HFFc6 (cell line): ENCODE data around the gene PGLYRP1. TPM values are rescaled to one million over a fixed set of nuclear protein-coding genes. Genes with fewer than 3 reads are reported as not detected.

Source experiments
- DNase-seq: peaks from one replicate; pipeline ENCODE4 v3.0.0-alpha.2; 2018
- H3K27ac Mint-ChIP-seq: 2 replicates; pipeline ENCODE4 v1.8.0; 2020; ENCODE audit warnings: mild to moderate bottlenecking, mixed read lengths
- H3K27me3 Mint-ChIP-seq: 2 replicates; pipeline ENCODE4 v1.8.0; 2021; ENCODE audit warnings: mild to moderate bottlenecking, moderate library complexity, mixed read lengths; ENCODE audit not compliant: insufficient read depth
- H3K36me3 Mint-ChIP-seq: 2 replicates; pipeline ENCODE4 v1.8.0; 2021; ENCODE audit warnings: low read depth, mixed read lengths
- H3K4me1 Mint-ChIP-seq: 2 replicates; pipeline ENCODE4 v1.8.0; 2020; ENCODE audit warnings: low read depth, mixed read lengths
- H3K4me3 Mint-ChIP-seq: 2 replicates; pipeline ENCODE4 v1.8.0; 2020; ENCODE audit warnings: mild to moderate bottlenecking, moderate library complexity, mixed read lengths
- H3K9me3 Mint-ChIP-seq: 2 replicates; pipeline ENCODE4 v1.8.0; 2020; ENCODE audit warnings: mild to moderate bottlenecking, mixed read lengths
- total RNA-seq, 6 experiments: library from RNA; stranded (reverse); fragmentation: NEBNext Ultra II Directional; extraction: Animal tissue kit (Norgen Biotek cat#: 25700); gene quantifications; 2 replicates in 1 of 6; 3 replicates in 5 of 6; pipeline ENCODE4 v1.2.3, GENCODE V29; 2021
- TF ChIP-seq, protein P1 (sequence below): fragments of 200-600 bp; sonication (generic); IDR thresholded peaks from 2 replicates; pipeline ENCODE4 v1.5.0; 2021; ENCODE audit warnings: antibody characterized with exemption, mild to moderate bottlenecking

PGLYRP1 gene
- total RNA-seq, 6 experiments from 2014 or later: not detected

DNA sequence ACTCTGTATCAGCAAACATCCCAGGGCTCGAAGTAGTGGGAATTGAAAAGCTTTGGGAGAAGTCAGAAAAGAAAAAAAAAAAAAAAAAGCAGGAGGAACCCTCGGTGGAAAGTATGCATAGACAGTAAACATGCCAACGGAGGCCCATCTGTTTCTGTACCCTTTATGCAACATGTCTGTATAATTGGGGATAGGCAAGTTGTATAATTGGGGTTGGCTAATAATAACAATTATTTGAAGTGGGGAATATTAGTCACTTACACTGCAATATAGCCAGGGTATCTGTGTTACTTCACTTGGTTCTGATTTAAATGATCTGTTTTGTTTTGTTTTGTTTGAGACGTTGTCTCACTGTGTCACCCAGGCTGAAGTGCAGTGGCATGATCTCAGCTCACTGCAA is 30.0 kb upstream of the PGLYRP1 start:
- no peaks in the 10 kb centered on the region for H3K36me3 Mint-ChIP-seq
- H3K27me3 Mint-ChIP-seq: peaks cover 49% of the 10 kb centered on the region
- DNase-seq: no peak
- no peaks in the 10 kb centered on the region for H3K4me1 Mint-ChIP-seq
- H3K9me3 Mint-ChIP-seq: no peaks in the 10 kb centered on the region
- TF ChIP-seq, protein P1, sequence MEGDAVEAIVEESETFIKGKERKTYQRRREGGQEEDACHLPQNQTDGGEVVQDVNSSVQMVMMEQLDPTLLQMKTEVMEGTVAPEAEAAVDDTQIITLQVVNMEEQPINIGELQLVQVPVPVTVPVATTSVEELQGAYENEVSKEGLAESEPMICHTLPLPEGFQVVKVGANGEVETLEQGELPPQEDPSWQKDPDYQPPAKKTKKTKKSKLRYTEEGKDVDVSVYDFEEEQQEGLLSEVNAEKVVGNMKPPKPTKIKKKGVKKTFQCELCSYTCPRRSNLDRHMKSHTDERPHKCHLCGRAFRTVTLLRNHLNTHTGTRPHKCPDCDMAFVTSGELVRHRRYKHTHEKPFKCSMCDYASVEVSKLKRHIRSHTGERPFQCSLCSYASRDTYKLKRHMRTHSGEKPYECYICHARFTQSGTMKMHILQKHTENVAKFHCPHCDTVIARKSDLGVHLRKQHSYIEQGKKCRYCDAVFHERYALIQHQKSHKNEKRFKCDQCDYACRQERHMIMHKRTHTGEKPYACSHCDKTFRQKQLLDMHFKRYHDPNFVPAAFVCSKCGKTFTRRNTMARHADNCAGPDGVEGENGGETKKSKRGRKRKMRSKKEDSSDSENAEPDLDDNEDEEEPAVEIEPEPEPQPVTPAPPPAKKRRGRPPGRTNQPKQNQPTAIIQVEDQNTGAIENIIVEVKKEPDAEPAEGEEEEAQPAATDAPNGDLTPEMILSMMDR: no peak
- no peak overlapping the region for H3K4me3 Mint-ChIP-seq
- no peak overlapping the region for H3K27ac Mint-ChIP-seq

DNA sequence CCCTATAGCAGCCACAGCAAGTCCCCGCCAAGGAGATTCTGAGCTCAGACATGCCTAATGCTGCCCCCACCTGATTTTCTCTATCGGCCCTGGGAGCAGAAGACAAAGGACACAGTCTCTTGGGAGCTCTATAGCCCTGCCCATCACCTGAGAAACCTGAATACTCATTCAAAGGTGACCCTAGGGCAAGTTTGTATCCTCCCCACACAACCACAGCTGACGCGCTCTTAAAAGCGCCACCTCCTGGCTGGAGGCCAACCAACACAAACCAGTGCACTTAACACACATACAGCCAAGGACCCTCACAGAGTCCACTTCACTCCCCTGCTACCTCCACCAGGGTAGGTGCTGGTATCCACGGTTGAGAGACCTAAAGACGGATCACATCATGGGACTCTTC is 26.7 kb upstream of the PGLYRP1 start:
- Mint-ChIP-seq H3K4me1 (no peaks in the 10 kb centered on the region), H3K9me3 (no peaks in the 10 kb centered on the region), H3K4me3 (no peak overlapping the region), H3K36me3 (no peaks in the 10 kb centered on the region), H3K27me3 (peaks cover 64% of the 10 kb centered on the region), H3K27ac (no peak overlapping the region)
- no peak for DNase-seq
- TF ChIP-seq, protein P1: no peak

DNA sequence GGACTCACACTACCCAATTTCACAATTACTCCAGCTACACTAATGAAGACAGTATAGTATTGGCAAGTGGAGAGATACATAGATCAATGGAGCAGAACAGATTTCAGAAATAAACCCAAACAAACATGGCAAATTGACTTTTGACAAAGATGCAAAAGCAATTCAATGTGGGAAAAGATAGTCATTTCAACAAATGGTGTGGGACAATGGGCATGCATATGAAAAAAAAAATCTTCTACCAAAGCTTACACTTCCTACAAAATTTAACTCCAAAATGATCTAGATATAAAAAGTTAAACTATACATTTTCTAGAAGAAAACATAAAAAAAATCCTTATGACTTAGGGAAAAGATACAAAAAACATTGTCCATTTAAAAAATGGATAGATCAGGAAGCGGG is 20.7 kb upstream of the PGLYRP1 start:
- H3K27me3 Mint-ChIP-seq: peaks cover 68% of the 10 kb centered on the region
- H3K9me3 Mint-ChIP-seq: 0 out of 2 replicates have a peak, but pooled peaks cover 3% of the 10 kb centered on the region

DNA sequence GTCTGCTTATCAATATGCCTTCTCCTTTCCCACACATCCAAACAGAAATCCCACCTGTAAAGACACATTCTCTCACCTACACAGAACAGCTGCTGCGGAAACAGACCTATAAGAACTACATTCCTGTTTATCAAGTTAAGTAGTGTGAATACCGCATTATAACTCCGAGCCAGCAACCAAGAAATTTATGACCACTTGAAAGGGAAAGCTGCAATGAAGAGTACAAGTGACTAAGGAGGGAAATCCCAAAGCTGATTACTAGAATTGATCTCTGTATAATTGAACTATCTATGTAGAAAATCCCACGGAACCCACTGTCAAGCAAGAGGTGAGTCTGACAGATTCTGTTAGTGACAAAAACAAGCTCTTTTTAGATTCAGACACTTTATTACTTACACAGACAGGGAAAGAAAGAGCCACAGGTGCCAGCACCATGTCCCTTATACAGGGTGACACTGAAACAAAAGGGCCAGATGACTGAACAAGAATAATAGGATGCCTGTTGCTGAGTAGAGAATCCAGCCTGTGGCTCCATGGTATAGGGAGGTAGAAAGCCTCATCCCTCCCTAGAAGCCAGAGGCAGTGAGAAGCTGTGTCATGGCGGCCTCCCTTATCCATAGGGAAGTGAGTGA is 19.5 kb upstream of the PGLYRP1 start:
- peaks cover 10% of the 10 kb centered on the region; the same call in 1 of the 2 replicates for H3K36me3 Mint-ChIP-seq
- DNase-seq: no peak
- no peak overlapping the region for H3K4me3 Mint-ChIP-seq
- no peak overlapping the region for H3K27ac Mint-ChIP-seq
- TF ChIP-seq, protein P1: no peak
- H3K4me1 Mint-ChIP-seq: peaks cover 11% of the 10 kb centered on the region
- H3K27me3 Mint-ChIP-seq: peaks cover 63% of the 10 kb centered on the region
- H3K9me3 Mint-ChIP-seq: 0 out of 2 replicates have a peak, but pooled peaks cover 3% of the 10 kb centered on the region

More for the DNA sequence above, 20.7 kb upstream of the PGLYRP1 start:
- H3K4me1 Mint-ChIP-seq: peaks cover 11% of the 10 kb centered on the region
- no peak for DNase-seq
- TF ChIP-seq, protein P1: no peak
- H3K4me3 Mint-ChIP-seq: no peak overlapping the region
- peaks cover 10% of the 10 kb centered on the region; the same call in 1 of the 2 replicates for H3K36me3 Mint-ChIP-seq
- H3K27ac Mint-ChIP-seq: no peak overlapping the region

DNA sequence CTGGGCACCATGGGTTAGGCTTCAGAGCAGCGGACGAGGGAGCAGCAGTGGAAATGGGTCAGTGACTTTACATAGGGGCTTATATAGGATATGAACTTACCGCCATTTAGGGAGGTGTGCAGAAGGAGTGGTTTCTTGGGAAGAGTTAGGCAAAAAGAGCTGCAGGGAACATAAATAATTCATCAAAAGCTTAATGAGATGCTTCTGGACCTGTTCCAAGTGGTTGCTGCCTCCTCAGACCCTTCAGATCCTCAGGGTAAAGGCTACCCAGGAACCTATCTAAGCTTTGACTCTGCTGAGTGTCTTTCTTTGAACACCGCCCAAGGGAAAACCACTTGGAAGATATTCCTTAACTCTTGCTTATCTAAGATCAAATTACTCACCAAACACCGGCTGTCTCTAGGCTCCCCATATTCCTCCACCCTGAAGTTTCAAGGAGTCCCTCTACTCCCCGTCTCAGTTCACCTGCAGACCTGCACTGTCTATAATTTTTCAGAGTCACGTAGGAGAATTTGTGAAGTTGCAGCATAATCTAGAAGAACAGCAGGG is 18.2 kb upstream of the PGLYRP1 start, which contains the start of gene IGFL4:
Gene IGFL4, minus strand, starts transcription at position 51 of the 549 bp plus-strand sequence. Its CDS starts 40 bp downstream, at position 11.
- Mint-ChIP-seq H3K36me3 (peaks cover 10% of the 10 kb centered on the region; the same call in 1 of the 2 replicates), H3K9me3 (0 out of 2 replicates have a peak, but pooled peaks cover 3% of the 10 kb centered on the region), H3K27ac (no peak within 1 kb of the TSS), H3K4me1 (peaks cover 11% of the 10 kb centered on the region), H3K27me3 (peaks cover 59% of the 10 kb centered on the region), H3K4me3 (no peak within 1 kb of the TSS)
- TF ChIP-seq, protein P1: no peak
- peak; percentile 37 for DNase-seq
